Kidney (tissue), 14 donors: Measurements from ENCODE around the gene ZC3H12C. TPM values are rescaled to one million over a fixed set of nuclear protein-coding genes. Genes with fewer than 3 reads are reported as not detected.

Source experiments
- DNase-seq, 5 donors: peaks; one replicate each; pipeline ENCODE4 v3.0.0-alpha.2; 2013 to 2020
- FAIRE-seq: peaks from 2 replicates; lab custom pipeline; 2012; peaks lifted over from hg19 to GRCh38; lab: Jason Lieb, UNC
- H3K27ac ChIP-seq, 2 donors: one replicate each; pipeline ENCODE4 v1.7.0; 2013; ENCODE audit warnings: low read depth in 2 of 2, low read length in 2 of 2, inconsistent platforms in 1 of 2
- H3K27me3 ChIP-seq: one replicate; pipeline ENCODE4 v1.7.1; 2013; ENCODE audit warnings: low read length, inconsistent platforms; ENCODE audit not compliant: control insufficient read depth, insufficient read depth
- H3K36me3 ChIP-seq, 3 donors: one replicate each; pipeline versions ENCODE4 v1.7.0 to v1.7.1; 2013; ENCODE audit warnings: low read length in 3 of 3, control low read depth in 1 of 3, inconsistent platforms in 1 of 3; ENCODE audit not compliant: insufficient read depth in 3 of 3, control insufficient read depth in 2 of 3
- H3K4me1 ChIP-seq, 3 donors: one replicate each; pipeline versions ENCODE4 v1.7.0 to v1.7.1; 2013; ENCODE audit warnings: low read length in 3 of 3, inconsistent platforms in 1 of 3, low read depth in 1 of 3; ENCODE audit not compliant: control insufficient read depth in 2 of 3, insufficient read depth in 2 of 3
- H3K4me3 ChIP-seq, 3 donors: one replicate each; pipeline versions ENCODE4 v1.7.0 to v1.8.1; 2013; ENCODE audit warnings: low read length in 3 of 3, control low read depth in 1 of 3, inconsistent platforms in 1 of 3
- H3K9ac ChIP-seq, 3 donors: one replicate each; pipeline versions ENCODE4 v1.7.0 to v1.7.1; 2013; ENCODE audit warnings: low read length in 3 of 3, control low read depth in 1 of 3, inconsistent platforms in 1 of 3
- H3K9me3 ChIP-seq, 3 donors: one replicate each; pipeline versions ENCODE4 v1.7.0 to v1.7.1; 2013; ENCODE audit warnings: low read length in 3 of 3, control low read depth in 1 of 3, inconsistent platforms in 1 of 3; ENCODE audit not compliant: control insufficient read depth in 2 of 3, insufficient read depth in 1 of 3
- intact Hi-C: fragments of 100-400 bp; cut with DNase I; formaldehyde crosslinking; loops from one replicate; pipeline ENCODE4 v1.11.1; 2022
- polyA plus RNA-seq: library from polyadenylated mRNA; stranded (reverse); fragments of 350-450 nt; fragmentation: Illumina TruSeq; extraction: RNeasy Lipid Tissue Mini Kit (QIAGEN cat#74804); gene quantifications from one replicate; pipeline ENCODE4 v1.2.3, GENCODE V29; 2014; ENCODE audit warnings: low read depth, low replicate concordance; ENCODE audit not compliant: insufficient read depth
- total RNA-seq: library from RNA; stranded (reverse); fragmentation: NEBNext Ultra II Directional; extraction: Animal tissue kit (Norgen Biotek cat#: 25700); gene quantifications from one replicate; pipeline ENCODE4 v1.2.1, GENCODE V29; 2021
- TF ChIP-seq, protein P1 (sequence below): IDR thresholded peaks from 3 replicates; pipeline ENCODE4 v1.5.1; 2012; ENCODE audit warnings: mild to moderate bottlenecking, moderate library complexity, borderline replicate concordance; ENCODE audit not compliant: insufficient read depth; ENCODE audit errors: extremely low read depth
- donor health status: control.
- donor health status: control.
- donor health status: control.
- donor health status: control.
- donor health status: control.
- donor health status: DM: yes; HTN: yes; CAD: no.
- donor health status: Normal renal cell carcinoma (clear cell type).

The ZC3H12C gene
- total and polyA plus RNA-seq, 2 donors from 2014 or later, result 2.3 to 14.3 TPM

DNA sequence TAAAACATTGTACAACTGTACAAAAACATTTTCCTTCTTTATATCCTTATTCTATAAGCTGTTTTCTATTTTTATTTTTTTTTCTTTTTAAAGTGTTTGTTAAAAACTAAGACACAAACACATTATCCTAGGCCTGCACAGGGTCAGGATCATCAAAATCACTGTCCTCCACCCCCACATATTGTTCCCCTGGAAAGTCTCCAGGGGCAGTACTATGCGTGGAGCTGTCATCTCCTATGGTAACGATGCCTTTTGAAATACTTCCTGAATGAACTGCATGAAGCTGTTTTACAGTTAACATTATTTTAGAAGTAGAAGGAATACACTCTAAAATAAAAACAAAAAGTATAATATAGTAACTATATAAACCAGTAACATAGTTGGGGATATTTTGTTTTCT, 67.2 kb downstream of the ZC3H12C start:
- H3K36me3 ChIP-seq, result peaks cover 2 to 7% (median 3%) of the 10 kb centered on the region in 3 donors
- no peaks in the 10 kb centered on the region for H3K9me3 ChIP-seq
- no peaks in the 10 kb centered on the region for H3K27me3 ChIP-seq
- intact Hi-C loops, result no loop called here
- H3K4me3 ChIP-seq, result no peak overlapping the region
- H3K4me1 ChIP-seq, result no peaks in the 10 kb centered on the region
- H3K27ac ChIP-seq, result no peak overlapping the region
- DNase-seq, result no peak
- H3K9ac ChIP-seq, result no peak overlapping the region
- FAIRE-seq, result no peak
- TF ChIP-seq, protein P1, sequence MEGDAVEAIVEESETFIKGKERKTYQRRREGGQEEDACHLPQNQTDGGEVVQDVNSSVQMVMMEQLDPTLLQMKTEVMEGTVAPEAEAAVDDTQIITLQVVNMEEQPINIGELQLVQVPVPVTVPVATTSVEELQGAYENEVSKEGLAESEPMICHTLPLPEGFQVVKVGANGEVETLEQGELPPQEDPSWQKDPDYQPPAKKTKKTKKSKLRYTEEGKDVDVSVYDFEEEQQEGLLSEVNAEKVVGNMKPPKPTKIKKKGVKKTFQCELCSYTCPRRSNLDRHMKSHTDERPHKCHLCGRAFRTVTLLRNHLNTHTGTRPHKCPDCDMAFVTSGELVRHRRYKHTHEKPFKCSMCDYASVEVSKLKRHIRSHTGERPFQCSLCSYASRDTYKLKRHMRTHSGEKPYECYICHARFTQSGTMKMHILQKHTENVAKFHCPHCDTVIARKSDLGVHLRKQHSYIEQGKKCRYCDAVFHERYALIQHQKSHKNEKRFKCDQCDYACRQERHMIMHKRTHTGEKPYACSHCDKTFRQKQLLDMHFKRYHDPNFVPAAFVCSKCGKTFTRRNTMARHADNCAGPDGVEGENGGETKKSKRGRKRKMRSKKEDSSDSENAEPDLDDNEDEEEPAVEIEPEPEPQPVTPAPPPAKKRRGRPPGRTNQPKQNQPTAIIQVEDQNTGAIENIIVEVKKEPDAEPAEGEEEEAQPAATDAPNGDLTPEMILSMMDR, result no peak

DNA sequence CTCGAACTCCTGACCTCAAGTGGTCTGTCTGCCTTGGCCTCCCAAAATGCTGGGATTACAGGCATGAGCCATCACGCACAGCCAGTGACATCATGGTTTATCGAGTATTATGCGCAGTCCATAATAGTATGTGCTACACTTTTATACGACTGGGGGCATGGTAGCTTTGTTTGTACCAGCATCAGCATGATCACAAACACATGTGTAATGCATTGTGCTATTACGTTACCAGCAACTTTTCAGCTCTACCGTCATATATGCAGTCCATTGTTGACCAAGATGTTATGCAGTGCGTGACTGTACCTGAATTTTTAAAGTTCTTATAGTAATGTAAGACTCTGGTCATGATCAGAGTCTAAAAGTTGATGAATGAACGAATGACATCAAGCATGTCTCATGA, 67.9 kb downstream of the ZC3H12C start:
- Histone ChIP-seq H3K27ac (no peak overlapping the region), H3K27me3 (no peaks in the 10 kb centered on the region), H3K4me3 (no peak overlapping the region), H3K9ac (no peak overlapping the region), H3K4me1 (no peaks in the 10 kb centered on the region), H3K9me3 (no peaks in the 10 kb centered on the region), H3K36me3 (peaks cover 2 to 11% (median 3%) of the 10 kb centered on the region in 3 donors)
- TF ChIP-seq, protein P1, result no peak
- intact Hi-C loops, result no loop called here
- no peak for FAIRE-seq
- DNase-seq, result no peak

DNA sequence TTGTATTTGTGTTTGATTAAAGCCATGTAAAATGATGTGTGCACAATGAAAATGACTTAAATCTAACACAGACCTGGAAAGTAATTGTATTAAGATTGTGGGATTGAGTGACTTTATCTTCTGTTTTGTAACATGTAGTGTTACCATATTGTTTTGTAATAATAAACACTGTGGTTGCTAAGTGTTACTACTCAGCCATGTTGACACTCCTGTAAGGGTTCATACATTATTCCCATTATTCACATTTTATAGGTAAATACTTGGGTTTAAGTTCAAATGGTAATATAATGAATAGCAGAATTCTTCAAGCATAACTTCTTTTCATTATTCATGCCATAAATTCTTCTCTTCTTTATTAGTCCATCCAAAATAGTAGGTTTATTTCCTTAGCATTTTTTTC, 69.0 kb downstream of the ZC3H12C start:
- Histone ChIP-seq H3K9ac (no peak overlapping the region), H3K36me3 (peaks cover 2 to 11% (median 3%) of the 10 kb centered on the region in 3 donors), H3K4me1 (no peaks in the 10 kb centered on the region), H3K27me3 (no peaks in the 10 kb centered on the region), H3K27ac (no peak overlapping the region), H3K4me3 (no peak overlapping the region), H3K9me3 (no peaks in the 10 kb centered on the region)
- FAIRE-seq (no peak), DNase-seq (no peak)
- TF ChIP-seq, protein P1, result no peak
- intact Hi-C loops, result no loop called here
